Stimulated activated CD8-positive, alpha-beta memory T cell treated with anti-CD3 and anti-CD28 coated beads, Interleukin-4, amount 100 ng/mL, for 48 hours (primary cell): ENCODE data around the gene SLC6A7.
A peak's percentile ranks its signal among the peaks of the same experiment; 100 is the strongest.

ENCODE experiments used
- DNase-seq: peaks from one replicate; pipeline ENCODE4 v3.0.0-alpha.2; 2020

Gene SLC6A7

GRCh38 chr5:150156027-150156368 is 33.9 kb upstream of the SLC6A7 start:
- DNase-seq, result no peak

DNA sequence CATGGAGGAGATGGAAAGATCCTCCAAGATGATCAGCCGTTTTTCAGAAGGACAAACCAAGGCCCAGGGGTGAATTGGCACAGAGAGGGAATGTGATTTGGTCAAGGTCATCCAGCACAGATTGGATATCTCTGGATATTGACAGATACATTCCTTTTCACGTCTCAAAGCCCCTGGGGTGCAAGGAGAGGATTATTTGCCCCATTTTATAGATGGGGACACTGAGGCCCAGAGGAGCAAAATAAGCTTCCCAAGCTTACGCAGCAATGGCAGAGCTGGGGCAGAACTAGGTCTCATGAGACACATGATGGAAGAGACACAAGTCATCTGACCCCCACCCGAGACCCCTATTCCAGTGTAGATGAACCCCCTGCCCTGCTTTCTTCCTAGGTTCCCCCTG is 33.3 kb upstream of the SLC6A7 start:
- no peak for DNase-seq

DNA sequence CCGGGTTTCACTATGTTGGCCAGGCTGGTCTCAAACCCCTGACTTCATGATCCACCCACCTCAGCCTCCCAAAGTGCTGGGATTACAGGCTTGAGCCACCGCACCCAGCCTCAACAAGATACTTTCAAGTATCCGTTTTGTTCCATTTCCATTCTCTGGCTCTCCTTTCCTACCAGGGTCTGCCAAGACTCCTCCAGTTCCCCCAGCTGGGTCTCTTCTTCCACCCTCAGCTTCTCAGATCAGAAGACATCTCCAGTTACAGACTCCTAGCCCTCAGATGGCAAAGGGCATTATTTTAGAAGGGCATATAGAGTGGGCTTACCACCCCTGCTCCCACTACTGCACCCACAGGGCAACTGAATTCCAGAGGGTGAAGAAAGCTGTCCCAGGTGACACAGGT is 32.7 kb upstream of the SLC6A7 start:
- no peak for DNase-seq

DNA sequence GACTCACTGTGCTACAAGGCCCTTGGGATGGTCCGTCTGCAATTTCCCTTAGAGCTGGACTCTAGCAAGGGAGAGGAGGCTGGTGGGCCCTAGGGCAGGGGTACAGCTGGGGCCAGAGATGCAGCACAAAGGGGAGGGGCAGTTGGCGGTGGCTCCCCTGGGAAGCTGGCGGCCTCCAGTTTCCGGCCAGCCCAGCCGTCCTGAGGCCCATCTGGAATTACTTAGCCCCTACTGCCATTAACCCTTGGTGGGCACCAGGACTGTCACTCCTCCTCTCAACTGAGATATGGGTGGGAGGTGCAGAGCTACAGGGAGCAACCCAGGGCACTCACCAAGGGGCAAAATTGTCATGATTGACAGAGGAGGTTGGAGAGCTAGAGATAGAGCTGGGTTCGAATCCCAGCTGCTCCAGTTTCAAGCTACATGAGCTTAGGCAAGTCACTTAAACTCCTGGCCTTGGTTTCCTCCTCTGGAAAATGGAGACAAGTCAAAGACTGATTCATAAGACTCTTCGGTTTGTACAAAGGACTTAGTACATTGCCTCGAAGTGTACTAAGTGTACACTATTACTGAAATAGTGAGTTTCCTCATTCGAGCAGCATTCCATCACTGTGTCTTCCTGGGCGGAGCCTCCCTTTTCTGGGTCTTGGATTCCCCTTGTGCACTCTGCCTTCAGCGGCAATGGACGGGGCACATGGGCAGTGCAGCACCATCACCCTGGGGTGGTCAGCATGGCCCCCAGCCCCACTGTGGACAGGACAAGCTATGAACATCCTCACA is 31.5 kb upstream of the SLC6A7 start:
- DNase-seq, result no peak

- DNase-seq, result no peak
These were observed 30.8 kb upstream of the SLC6A7 start for GRCh38 chr5:150159031-150159430.

GRCh38 chr5:150159741-150160179 is 30.1 kb upstream of the SLC6A7 start:
- no peak for DNase-seq

- DNase-seq, result no peak
These were observed 29.3 kb upstream of the SLC6A7 start for GRCh38 chr5:150160448-150161081.

GRCh38 chr5:150161242-150162141 is 28.4 kb upstream of the SLC6A7 start:
- DNase-seq, result peak; percentile 95

- DNase-seq, result no peak
These were observed 27.7 kb upstream of the SLC6A7 start for GRCh38 chr5:150162142-150162513.

- DNase-seq, result no peak
These were observed 26.8 kb upstream of the SLC6A7 start for GRCh38 chr5:150163035-150163434.

GRCh38 chr5:150163547-150164059 is 26.3 kb upstream of the SLC6A7 start:
- no peak for DNase-seq

DNA sequence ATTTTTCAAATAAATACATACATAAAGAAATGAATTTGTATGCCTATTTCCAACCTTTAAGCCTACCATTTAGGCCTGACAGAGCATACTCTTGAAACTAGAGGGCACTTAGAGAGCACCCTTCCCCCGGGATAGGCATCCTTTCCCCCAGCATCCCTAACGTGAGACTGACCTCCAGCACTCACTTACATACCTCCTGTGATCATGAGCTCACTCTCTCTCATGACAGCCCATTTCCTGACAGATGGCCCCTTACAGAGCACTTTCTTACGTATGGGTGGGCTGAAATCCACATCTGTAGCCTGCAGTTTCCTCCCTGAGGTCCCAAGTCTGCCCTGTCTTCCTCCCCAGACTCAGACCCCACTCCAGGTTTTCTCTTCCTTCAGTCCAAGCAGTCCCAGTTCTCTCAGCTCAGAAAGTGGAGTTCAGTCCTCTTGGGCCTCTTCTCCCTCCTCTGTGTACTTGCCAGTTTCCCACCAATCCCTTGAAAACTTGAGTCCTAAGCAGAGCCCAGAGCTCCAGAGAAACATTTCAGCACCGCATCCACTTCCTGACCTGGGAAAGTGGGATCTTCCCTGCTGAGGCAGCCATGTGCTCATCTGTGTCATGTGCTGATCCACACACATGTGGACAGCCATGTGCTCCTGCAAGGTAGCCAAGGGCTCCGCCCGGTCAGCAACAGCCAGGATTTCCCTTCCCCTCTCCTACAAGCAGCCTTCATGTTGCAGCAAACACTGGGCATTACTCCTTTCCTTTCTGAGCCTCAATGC is 25.5 kb upstream of the SLC6A7 start:
- no peak for DNase-seq

DNA sequence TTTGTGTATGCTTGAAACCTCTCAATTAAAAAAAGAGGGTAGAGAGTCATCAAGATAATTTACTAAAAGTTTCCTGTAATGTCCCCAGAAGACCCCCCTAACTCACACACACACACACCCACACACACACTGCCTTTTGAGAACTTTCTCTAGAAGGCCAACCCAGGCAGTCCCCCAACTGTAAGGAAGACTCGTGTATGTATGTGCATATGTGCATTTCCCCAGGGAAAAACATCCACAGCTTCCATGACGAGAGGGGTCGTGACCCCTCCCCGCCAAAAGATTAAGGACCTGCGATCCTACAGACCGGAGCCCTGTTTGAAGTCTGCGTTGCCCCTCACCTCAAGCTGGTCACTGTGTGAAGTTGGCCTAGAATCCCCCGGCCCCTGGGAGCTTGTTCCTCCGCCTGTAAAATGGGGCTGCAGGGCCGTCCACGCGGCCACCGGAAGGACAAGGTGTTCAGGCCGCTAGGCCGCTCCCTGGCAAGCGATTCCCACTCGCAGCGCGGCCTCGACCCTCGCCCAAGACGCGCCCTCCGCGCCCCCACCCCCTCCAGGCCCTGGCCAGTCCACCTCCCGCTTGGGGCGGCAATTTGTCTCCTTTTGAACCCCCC is 23.7 kb upstream of the SLC6A7 start:
- no peak for DNase-seq

- no peak for DNase-seq
These were observed 23.0 kb upstream of the SLC6A7 start, which contains the start of gene CDX1 for GRCh38 chr5:150166650-150167511. TSS of gene CDX1 (plus strand) at chr5:150166778. CDS start at chr5:150166877, 99 bp downstream.

GRCh38 chr5:150167512-150167850 is 22.4 kb upstream of the SLC6A7 start:
- DNase-seq, result no peak

DNA sequence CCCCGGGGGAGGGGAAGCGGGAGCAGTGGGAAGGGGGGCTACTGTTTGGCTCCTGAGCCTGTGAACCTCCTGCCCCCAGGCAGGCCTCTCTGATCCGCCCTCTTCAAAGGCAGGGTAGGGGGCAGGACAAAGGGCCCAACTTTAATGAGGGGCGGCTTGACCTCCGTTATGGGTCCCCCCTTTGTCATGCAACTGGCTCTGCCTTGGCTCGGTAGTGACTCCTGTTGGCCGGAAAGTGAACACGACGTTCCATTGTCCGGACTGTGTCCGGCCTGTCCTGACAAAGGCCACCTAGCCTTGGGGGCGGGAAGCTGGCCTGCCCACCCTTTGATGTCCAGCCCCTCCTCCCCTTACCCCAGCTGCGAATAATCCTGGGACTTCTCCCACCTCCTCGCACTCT is 22.0 kb upstream of the SLC6A7 start:
- DNase-seq, result no peak

DNA sequence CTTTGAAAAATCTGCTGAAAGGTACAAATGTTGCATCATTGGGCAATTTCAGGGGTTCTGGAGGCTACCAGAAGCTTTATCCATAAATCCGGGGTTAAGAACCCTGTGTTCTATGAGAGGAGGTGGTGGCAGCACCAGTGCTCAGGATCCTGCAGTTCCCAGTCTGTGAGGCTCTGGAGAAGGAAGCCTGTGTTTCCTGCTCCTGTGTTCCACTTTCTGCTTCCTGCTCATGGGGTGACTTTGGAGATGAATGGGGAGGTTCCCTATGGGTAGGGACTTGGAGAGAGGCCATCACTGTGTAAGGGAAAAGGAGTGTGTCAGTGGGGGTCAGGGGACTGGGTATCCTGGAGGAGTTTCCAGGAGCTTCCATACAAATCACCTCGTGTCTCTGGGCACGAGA is 21.0 kb upstream of the SLC6A7 start:
- no peak for DNase-seq

- no peak for DNase-seq
These were observed 17.7 kb upstream of the SLC6A7 start for GRCh38 chr5:150172145-150172544.

- no peak for DNase-seq
These were observed 17.3 kb upstream of the SLC6A7 start for GRCh38 chr5:150172556-150172955.

GRCh38 chr5:150173161-150173560 is 16.7 kb upstream of the SLC6A7 start:
- no peak for DNase-seq

DNA sequence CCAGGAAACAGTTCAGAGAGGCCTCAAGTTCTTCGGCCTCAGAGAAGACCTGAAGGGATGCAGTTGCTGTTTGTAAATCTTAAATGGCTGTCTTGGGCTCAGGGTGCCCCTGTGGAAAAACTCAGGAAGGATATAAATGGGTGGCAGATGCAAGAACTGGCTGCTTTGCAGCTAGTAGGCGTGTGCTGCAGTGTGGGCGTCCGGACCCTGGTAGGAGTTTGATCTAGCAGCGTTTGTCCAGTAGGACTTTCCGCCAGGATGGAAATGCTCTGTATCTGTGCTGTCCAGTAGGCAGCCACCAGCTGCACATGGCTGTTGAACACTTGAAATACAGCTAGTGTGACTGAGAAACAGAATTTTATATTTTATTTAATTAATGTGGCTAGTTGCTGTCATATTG is 15.6 kb upstream of the SLC6A7 start:
- DNase-seq, result no peak
